NK-92 treated with Interleukin-12 subunit alpha and Interleukin-12 subunit beta, amount 100 ng/mL, for 24 hours (cell line): Measurements from ENCODE around the gene TFDP2.
"Not testable (repeated sequence)": the region's sequence is repeated elsewhere in the genome, so short reads cannot be mapped to it uniquely, and the experiment has no call there.

Experiments used
- DNase-seq: peaks from one replicate; lab custom pipeline; 2025; lab: John Stamatoyannopoulos, UW

The TFDP2 gene

GRCh38 chr3:142019794-142020320 lies 129.5 kb downstream of the TFDP2 start:
- no peak for DNase-seq

GRCh38 chr3:142013993-142014392 lies 135.4 kb downstream of the TFDP2 start:
- no peak for DNase-seq

GRCh38 chr3:142013326-142013980 lies 135.9 kb downstream of the TFDP2 start:
- no peak for DNase-seq

GRCh38 chr3:142009029-142009428 lies 140.3 kb downstream of the TFDP2 start:
- no peak for DNase-seq

GRCh38 chr3:142007710-142008399 lies 141.5 kb downstream of the TFDP2 start:
- no peak for DNase-seq

- not testable (repeated sequence) for DNase-seq
Observed at GRCh38 chr3:142004957-142005356, 144.4 kb downstream of the TFDP2 start.

- no peak for DNase-seq
Observed at GRCh38 chr3:142004025-142004424, 145.3 kb downstream of the TFDP2 start.

GRCh38 chr3:142003291-142003690 lies 146.1 kb downstream of the TFDP2 start:
- no peak for DNase-seq

GRCh38 chr3:142000325-142000870 lies 148.9 kb downstream of the TFDP2 start:
- no peak for DNase-seq

GRCh38 chr3:141998669-141999290 lies 150.6 kb downstream of the TFDP2 start:
- no peak for DNase-seq

GRCh38 chr3:141996437-141996836 lies 152.9 kb downstream of the TFDP2 start:
- DNase-seq, result no peak

GRCh38 chr3:141994856-141995255 lies 154.5 kb downstream of the TFDP2 start:
- DNase-seq, result no peak

- no peak for DNase-seq
Observed at GRCh38 chr3:141992512-141992911, 156.8 kb downstream of the TFDP2 start.

- DNase-seq, result no peak
Observed at GRCh38 chr3:141986548-141987107, 162.7 kb downstream of the TFDP2 start.

- no peak for DNase-seq
Observed at GRCh38 chr3:141981084-141981483, 168.3 kb downstream of the TFDP2 start.

GRCh38 chr3:141979050-141979671 lies 170.2 kb downstream of the TFDP2 start:
- no peak for DNase-seq

- DNase-seq, result not testable (repeated sequence)
Observed at GRCh38 chr3:141974777-141975176, 174.6 kb downstream of the TFDP2 start.

- DNase-seq, result no peak
Observed at GRCh38 chr3:141972399-141972798, 176.9 kb downstream of the TFDP2 start.

GRCh38 chr3:141971571-141971970 lies 177.8 kb downstream of the TFDP2 start:
- DNase-seq, result no peak

GRCh38 chr3:141969711-141970110 lies 179.6 kb downstream of the TFDP2 start:
- no peak for DNase-seq

GRCh38 chr3:141965471-141965870 lies 183.9 kb downstream of the TFDP2 start:
- no peak for DNase-seq

GRCh38 chr3:141963301-141963700 lies 186.0 kb downstream of the TFDP2 start:
- DNase-seq, result no peak
